NB4 (cell line): ENCODE results near the gene VWA3A.
"Not testable (repeated sequence)": the region's sequence is repeated elsewhere in the genome, so short reads cannot be mapped to it uniquely, and the experiment has no call there.

Experiments
- CTCF ChIP-seq: IDR thresholded peaks from one replicate; pipeline ENCODE4 v1.5.1; 2012; ENCODE audit warnings: low read depth, low read length
- MAX ChIP-seq: IDR thresholded peaks from 2 replicates; pipeline ENCODE4 v1.6.1; 2011; ENCODE audit warnings: low read depth, low read length
- POLR2A ChIP-seq: IDR thresholded peaks from 2 replicates; pipeline ENCODE4 v1.6.1; 2011; ENCODE audit warnings: mild to moderate bottlenecking; ENCODE audit not compliant: insufficient read length; ENCODE audit errors: extremely low read depth

GRCh38 chr16:22153078-22153477 is 60.7 kb downstream of the VWA3A start:
- TF ChIP-seq CTCF, POLR2A, MAX: not testable (repeated sequence)
